HuH-7.5 (cell line): Measurements from ENCODE around the gene ALG9.
A peak's percentile ranks its signal among the peaks of the same experiment; 100 is the strongest.
"Not testable (repeated sequence)": the region's sequence is repeated elsewhere in the genome, so short reads cannot be mapped to it uniquely, and the experiment has no call there.

Experiments
- DNase-seq: peaks from one replicate; pipeline ENCODE4 v3.0.0; 2011; ENCODE audit warnings: low spot score

ALG9 gene

GRCh38 chr11:111870886-111871692, at the start of gene ALG9:
Gene ALG9 (minus strand): TSS chr11:111871581. CDS start chr11:111871482, 99 bp downstream.
- peak; percentile 50 for DNase-seq

- no peak for DNase-seq
These were observed 49.5 kb upstream of the ALG9 start for GRCh38 chr11:111920908-111921307.

GRCh38 chr11:111918390-111919256, 47.2 kb upstream of the ALG9 start, which contains the start of gene C11orf52:
Gene C11orf52 (plus strand): TSS chr11:111918913. CDS start chr11:111918973, 60 bp downstream.
- DNase-seq, result peak; percentile 57

- DNase-seq, result no peak
These were observed 46.4 kb upstream of the ALG9 start for GRCh38 chr11:111917788-111918187.

- DNase-seq, result no peak
These were observed 45.9 kb upstream of the ALG9 start for GRCh38 chr11:111917312-111917711.

GRCh38 chr11:111916768-111917167, 45.4 kb upstream of the ALG9 start:
- DNase-seq, result no peak

GRCh38 chr11:111913997-111914396, 42.6 kb upstream of the ALG9 start:
- DNase-seq, result no peak

GRCh38 chr11:111913031-111913861, 41.9 kb upstream of the ALG9 start:
- DNase-seq, result no peak

GRCh38 chr11:111912535-111912934, 41.2 kb upstream of the ALG9 start, which contains the start of gene HSPB2:
Gene HSPB2 (plus strand): TSS chr11:111912734. CDS start chr11:111912830, 96 bp downstream.
- no peak for DNase-seq

GRCh38 chr11:111911563-111912401, 40.4 kb upstream of the ALG9 start, which contains the start of gene CRYAB:
Gene CRYAB (minus strand): TSS chr11:111911770. CDS start chr11:111911724, 46 bp downstream.
- no peak for DNase-seq

GRCh38 chr11:111910676-111911562, 39.5 kb upstream of the ALG9 start:
- DNase-seq, result no peak

GRCh38 chr11:111909378-111909777, 38.0 kb upstream of the ALG9 start:
- no peak for DNase-seq

GRCh38 chr11:111908639-111909305, 37.4 kb upstream of the ALG9 start:
- no peak for DNase-seq

- DNase-seq, result no peak
These were observed 35.3 kb upstream of the ALG9 start for GRCh38 chr11:111906680-111907079.

- DNase-seq, result no peak
These were observed 34.0 kb upstream of the ALG9 start for GRCh38 chr11:111905411-111905810.

GRCh38 chr11:111886844-111887243, 15.5 kb upstream of the ALG9 start:
- no peak for DNase-seq

- no peak for DNase-seq
These were observed 14.7 kb upstream of the ALG9 start for GRCh38 chr11:111886032-111886431.

- not testable (repeated sequence) for DNase-seq
These were observed 13.7 kb upstream of the ALG9 start for GRCh38 chr11:111885053-111885452.

GRCh38 chr11:111882202-111882601, 10.8 kb upstream of the ALG9 start:
- no peak for DNase-seq
